ENCODE data around the gene CADM2.

DNA sequence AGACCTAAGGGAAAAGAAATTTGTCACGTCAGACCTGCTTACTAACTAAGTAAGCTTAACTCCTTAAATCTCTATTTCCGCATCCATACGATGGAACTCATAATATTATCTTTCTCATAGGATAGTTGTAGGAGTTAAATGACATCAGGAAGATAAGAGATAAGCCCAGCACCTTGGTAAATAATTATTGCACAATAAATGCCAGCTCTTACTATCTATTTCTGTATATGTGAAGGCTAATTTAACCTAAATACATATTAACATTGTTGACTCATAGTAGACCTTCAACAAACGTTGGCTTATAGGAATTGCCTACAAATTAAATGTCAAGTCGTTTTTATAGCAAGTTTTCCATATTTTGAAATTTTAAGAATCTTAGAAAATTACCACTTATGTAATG, 709.0 kb downstream of the CADM2 start:
- TF ChIP-seq, protein P1, sequence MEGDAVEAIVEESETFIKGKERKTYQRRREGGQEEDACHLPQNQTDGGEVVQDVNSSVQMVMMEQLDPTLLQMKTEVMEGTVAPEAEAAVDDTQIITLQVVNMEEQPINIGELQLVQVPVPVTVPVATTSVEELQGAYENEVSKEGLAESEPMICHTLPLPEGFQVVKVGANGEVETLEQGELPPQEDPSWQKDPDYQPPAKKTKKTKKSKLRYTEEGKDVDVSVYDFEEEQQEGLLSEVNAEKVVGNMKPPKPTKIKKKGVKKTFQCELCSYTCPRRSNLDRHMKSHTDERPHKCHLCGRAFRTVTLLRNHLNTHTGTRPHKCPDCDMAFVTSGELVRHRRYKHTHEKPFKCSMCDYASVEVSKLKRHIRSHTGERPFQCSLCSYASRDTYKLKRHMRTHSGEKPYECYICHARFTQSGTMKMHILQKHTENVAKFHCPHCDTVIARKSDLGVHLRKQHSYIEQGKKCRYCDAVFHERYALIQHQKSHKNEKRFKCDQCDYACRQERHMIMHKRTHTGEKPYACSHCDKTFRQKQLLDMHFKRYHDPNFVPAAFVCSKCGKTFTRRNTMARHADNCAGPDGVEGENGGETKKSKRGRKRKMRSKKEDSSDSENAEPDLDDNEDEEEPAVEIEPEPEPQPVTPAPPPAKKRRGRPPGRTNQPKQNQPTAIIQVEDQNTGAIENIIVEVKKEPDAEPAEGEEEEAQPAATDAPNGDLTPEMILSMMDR (IDR thresholded peaks at IDR 0.05; ENCODE audit: low read depth, low read length, poor library complexity, severe bottlenecking) = no peak
- TF ChIP-seq EZH2phosphoT487 (IDR thresholded peaks at IDR 0.05; ENCODE audit: borderline replicate concordance, low read length) = no peak

Measured in DOHH2 (cell line).